GM19023 (cell line): ENCODE results near the gene PLVAP.
A peak's percentile ranks its signal among the peaks of the same experiment; 100 is the strongest.

ENCODE experiments used
- ATAC-seq: cut with Tn5 transposase; IDR thresholded peaks from one replicate; pipeline ENCODE4 v1.9.1; 2021; ENCODE audit warnings: mild to moderate bottlenecking, moderate library complexity; ENCODE audit not compliant: unreplicated experiment

The PLVAP gene

DNA sequence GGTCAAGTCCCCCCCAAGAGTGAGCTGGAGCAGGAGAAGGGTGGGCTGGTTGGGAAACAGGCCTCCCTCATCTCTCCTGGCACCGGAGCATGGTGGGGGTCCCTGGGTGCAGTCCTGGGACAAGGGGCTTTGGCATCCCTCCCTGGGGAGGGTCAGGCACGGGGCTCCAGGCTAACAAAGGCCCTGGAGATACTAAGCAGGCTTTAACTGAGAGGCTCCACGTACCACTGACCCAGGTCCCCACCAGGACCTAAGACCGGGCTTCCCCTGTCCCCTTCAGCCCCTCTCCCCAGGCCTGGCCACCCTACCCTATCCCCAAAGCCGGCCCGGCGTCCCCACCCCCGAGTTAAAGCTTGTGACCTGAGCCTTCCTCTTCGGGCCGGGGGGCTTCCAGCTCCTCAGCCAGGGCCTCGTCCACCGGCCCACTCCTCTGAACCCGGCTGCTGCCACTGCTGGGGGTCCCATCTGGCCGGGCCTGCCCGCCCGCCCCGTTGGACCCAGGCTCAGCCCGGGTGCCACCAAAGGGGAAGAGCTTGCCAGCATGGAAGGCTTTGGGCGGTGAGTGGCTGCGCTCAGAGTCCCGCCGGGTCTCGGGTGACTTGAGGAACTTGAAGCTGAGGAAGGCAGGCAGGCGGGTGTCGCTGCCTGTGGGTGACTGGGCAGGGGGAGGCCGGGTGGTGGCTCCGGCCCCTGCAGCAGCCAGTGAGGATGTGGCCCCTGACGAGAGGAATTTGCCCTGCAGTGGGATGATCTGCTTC lies 52.6 kb downstream of the PLVAP start:
- ATAC-seq: no peak

DNA sequence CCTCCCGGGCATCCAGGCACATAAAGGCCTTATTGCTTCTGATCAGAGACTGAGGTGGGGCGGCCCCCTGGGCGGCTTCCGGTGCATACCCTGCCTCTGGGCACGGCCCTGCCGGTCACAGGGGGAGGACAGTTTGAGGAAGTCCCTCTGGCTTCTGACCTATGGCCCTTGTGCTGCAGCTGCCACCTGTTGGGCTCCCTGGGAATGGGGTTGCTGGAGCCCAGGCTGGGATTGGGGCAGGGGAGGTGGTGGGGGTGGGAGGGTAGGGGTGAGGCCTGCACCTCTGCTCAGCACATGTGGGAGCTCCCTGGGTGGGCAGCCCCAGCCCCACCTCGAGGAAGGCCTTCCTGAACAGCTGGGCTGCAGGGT lies 53.2 kb downstream of the PLVAP start:
- ATAC-seq: no peak

GRCh38 chr19:17323300-17323963 lies 53.7 kb downstream of the PLVAP start:
- ATAC-seq: no peak

GRCh38 chr19:17322854-17323253 lies 54.3 kb downstream of the PLVAP start:
- no peak for ATAC-seq

DNA sequence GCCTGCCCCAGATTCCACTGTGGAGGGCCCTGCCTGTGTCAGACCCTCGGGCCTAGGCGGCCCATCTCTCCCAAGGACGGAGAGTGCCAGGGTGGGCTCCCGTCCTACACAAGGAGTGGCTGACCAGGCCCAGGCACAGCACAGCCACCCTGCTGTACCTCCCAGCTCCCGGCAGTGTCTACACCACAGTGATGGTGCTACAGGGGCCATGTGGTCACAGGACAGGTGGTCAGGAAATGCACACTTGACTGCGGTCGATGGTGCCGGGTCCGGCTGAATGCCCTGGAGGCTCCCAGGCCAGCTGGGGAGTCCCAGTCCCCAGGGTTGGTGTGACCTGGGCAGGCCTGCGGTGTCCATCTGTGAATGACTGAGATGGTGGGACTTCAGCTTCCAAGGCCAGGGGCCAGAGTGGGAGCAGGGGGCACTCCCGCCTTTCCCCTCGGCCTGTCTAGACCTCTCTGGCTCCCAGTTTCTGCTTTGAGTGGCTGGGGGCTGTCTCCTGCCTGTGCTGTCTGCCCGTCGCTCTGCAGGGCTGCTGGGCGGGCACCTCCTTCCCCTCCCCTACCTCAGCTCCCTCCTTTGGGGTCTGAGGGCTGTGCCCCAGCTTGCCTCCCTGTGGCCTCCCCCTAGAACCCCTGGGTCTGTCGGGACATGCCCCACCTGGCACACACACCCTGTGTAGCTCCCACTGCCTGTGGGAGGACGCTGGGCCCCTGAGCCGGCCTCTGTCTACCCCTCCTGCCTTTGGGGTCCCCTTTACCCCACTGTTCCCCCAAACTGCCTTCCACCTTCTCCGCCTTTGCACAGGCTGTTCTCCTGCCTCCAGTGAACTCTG lies 55.3 kb downstream of the PLVAP start:
- no peak for ATAC-seq

DNA sequence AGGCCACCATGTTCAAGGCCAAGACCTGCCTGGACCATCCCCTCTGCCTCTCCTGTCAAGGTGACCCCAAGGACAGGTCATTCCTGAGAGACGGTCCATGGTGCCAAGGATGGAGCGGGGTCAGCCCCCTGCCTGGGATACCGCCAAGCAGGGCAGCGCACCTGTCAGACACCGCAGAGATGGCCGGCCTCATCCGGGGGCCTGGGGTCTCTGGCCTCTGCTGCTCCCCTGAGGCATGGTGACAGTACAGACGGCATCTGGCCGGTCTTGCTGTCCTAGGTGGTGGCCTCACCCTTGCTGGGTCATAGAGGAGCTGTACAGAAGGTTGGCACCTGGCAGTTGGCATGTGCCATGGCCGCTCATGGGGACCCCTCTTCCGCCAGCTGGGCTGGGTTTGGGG lies 56.7 kb downstream of the PLVAP start:
- ATAC-seq: no peak

DNA sequence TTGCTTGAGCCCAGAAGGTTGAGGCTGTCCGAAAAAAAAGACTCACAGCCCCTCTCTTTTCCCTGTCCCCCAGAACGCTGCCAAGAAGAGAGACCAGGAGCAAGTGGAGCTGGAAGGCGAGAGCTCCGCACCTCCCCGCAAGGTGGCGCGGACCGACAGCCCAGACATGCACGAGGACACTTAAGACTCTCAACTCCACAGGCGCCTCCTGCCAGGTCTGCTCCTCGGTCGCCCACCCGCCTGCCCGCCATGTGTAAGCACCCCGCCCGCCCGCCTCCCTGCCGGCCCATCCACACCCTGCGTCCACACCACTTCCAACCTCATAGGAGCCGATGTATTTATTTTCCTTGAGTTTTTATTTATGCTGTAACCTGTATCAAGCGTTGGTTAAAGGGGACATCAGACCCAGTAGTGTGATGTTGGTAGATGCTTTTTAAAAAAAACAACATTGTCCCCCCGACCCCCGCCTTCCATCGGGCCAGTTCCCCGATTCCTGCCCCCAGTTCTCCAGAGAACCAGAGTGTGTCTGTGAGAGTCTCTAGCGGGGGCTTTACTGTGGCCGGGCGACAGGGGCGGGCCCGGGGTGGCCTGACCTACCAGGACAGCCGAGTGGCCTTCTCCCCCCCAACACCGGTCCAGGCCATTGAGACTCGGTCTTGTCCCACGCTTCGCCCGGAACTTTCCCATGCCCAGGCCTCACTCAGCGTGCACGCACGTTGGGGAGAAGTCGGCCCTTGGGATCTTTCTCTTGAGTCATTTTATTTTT lies 57.5 kb downstream of the PLVAP start:
- ATAC-seq: no peak

DNA sequence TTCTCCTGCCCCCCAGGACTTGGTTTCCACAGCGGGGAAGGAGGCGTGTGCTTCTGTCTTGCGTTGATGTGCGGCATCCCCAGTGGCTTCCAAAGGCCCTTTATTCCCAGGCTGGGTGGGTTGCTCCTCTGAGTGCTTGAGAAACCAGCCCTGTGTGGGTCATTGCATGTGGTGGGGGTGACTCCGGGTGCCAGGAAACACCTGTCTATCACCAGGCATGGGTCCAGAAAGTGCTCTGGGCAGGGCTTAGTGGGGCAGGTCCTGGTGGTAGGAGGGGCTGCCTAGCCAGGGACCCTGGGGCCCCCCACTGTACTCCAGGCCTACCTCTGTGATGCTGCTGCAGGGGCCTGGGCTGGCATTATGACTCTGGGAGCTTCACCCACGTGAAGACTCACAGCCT lies 58.2 kb downstream of the PLVAP start:
- no peak for ATAC-seq

- ATAC-seq: no peak
Measured at GRCh38 chr19:17314007-17314593, 63.0 kb downstream of the PLVAP start.

GRCh38 chr19:17312189-17313113 lies 64.7 kb downstream of the PLVAP start:
- ATAC-seq: no peak

GRCh38 chr19:17311455-17312188 lies 65.5 kb downstream of the PLVAP start:
- ATAC-seq: no peak

DNA sequence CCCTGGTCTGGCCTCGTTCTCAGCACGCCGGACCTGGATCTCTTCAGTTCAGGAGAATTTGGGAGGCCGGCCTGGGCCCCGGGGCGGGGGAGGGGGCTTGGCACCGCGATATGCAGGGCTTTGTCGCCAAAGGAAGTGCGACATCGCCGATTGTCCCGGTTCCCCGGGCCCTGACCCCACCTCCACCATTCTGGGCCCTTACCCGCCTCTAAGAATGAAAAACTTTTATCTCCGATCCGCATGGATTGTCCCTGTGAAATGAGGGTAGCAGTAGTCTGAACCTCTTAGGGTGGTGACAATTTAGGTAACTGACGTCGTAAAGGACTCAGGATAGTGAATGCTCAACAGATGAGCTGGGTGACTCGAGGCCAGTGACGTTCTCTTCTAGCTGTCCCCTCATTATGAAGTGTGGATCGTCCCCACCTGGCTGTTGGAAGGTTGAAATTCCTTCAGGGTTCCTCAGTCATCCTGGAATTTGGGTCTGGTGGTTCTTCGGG lies 67.1 kb downstream of the PLVAP start:
- ATAC-seq: no peak

DNA sequence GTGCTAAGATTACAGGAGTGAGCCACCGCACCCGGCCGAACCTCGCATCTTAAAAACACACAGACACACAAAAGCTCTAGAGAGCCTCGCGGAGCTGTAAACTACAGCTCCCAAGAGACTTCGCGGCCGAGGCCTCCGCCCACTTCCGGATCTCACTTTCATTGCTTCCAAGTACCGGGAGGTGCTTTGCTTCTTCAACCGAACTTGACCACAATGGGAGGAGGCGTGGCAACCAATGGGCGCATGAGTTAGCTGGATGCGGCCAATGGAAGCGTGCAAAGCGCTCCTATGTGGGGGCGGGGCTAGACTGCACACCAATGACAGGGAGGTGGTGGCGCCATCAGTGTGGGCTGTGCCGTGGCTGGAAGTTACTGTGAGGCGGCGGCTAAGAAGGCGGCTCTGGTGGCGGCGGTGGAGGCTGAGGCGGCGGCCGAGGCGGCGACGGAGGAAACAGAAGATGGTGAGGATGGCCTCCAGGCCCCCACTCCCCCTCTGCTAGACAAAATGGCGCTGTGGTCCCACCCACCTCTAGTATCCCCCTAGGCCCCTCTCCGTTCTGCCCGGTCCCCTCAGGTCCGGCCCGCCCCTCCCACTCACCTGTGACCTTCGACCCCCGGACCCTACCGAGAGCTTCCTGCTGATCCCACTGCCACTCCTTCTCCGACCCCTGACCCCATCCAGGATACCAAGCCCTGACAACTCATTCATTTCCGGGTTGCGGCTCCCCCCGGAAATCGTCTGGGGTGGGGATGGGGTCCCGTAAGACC lies 67.8 kb downstream of the PLVAP start, which contains the start of gene DDA1:
Gene DDA1 (plus strand): TSS at position 366 of the 767 bp plus-strand sequence. CDS start 92 bp downstream, at position 458.
- peak; percentile 67 for ATAC-seq

DNA sequence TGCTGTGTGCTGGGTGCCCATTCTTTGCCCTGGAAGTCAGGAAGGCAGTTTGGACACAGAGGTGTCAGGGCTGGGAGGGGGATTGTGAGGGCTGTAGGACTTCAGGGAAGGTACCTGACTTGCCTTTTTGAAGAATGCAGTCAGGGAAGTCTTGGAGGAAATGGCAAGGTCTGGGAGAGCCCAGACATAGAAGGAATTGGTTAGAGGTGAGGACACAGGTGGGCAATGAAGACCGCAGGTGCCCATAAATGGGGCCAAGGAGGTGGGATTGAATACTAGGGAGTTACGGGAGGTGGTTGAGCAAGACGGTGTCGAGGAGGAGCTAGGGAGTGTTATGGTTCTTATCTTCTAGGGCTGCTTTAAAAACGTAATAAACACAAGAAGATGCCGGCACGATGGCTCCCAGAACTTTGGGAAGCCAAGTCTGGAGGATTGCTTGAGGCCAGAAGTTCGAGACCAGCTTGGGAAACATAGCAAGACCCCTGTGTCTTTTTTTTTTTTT lies 69.2 kb downstream of the PLVAP start:
- no peak for ATAC-seq

DNA sequence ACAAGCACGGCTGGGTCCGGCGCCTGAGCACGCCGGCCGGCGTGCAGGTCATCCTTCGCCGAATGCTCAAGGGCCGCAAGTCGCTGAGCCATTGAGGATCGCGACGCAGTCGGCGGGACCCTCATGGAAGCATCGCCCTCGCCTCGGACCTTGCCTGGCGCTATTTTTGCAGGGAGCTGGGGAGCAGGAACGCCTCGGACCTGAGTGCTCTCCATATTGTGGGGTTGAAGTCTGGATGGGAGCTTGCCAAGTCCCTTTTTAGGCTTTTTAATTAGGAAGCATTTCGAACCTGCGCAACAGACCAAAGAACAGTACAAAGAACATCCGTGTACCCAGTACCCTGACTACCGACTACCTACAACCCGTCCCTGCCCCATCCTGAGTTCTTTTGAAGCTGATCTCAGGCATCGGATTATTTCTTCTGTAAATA lies 70.8 kb downstream of the PLVAP start:
- no peak for ATAC-seq

DNA sequence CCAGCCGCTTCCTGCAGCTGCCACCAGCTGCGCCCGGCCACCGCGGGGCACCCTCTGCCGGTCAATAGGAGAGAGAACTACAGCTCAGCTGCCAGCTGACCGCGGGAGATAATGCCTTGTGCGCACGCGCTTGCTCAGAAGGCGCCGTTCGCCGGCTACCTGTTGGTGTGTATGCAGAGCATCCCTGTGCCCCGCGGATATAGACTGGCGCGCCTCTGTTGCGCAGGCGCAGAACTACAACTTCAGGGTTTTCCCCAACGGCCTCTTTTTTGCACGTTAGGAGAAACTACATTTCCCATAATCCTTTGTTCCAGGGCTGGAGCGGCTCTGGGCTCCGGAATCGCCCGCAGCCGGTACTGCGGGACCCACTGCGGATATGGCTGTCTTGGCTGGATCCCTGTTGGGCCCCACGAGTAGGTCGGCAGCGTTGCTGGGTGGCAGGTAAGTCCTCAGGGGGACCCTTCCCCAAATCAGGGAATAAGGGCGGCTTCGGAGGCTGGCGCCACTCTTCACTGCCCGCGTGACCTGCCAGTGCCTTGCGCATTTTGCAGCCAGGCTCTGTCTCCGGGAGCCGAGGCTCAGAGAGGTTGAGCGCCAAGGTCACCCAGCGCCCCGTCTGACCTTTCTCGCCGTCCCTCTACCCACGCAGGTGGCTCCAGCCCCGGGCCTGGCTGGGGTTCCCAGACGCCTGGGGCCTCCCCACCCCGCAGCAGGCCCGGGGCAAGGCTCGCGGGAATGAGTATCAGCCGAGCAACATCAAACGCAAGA lies 71.4 kb downstream of the PLVAP start, which contains the start of gene MRPL34:
Gene MRPL34 (plus strand): TSS at position 356 of the 768 bp plus-strand sequence. CDS start 21 bp downstream, at position 377.
- peak; percentile 53 for ATAC-seq

DNA sequence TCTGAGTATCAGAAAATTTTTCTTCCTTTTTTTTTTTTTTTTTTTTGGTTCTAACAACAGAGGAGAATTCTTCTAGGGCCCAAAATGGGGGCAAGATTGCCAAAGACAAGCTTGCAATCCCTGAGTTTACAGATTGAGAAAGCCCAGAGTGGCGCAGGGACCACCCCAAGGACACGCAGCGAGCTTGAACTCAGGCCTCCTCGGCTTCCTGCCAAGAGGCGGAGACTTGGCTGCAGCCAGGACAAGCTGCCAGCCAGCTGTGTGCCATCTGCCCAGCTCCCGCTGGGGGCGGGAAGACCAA lies 72.0 kb downstream of the PLVAP start:
- no peak for ATAC-seq
